HEK293 (cell line): ENCODE data around the gene IRF1.
A peak's percentile ranks its signal among the peaks of the same experiment; 100 is the strongest.

ENCODE experiments used
- CTCF ChIA-PET: fragments of 350-600 bp; formaldehyde crosslinking; extraction: SDS; loops from one replicate; lab custom pipeline; 2021; ENCODE audit warnings: antibody characterized with exemption; lab: Yijun Ruan, JAX
- POLR2A ChIA-PET: fragments of 300-600 bp; formaldehyde crosslinking; extraction: SDS; loops from one replicate; lab custom pipeline; 2020; ENCODE audit warnings: antibody characterized with exemption, inconsistent platforms; lab: Yijun Ruan, JAX
- H3K27ac ChIP-seq: fragments of 200-500 bp; sonication (Bioruptor generic); 2 replicates; pipeline ENCODE4 v1.5.1; 2014; ENCODE audit warnings: low read depth, low read length, control low read depth, inconsistent platforms; ENCODE audit errors: extremely low read depth
- H3K36me3 ChIP-seq, 2 experiments: fragments of 200-500 bp in 1 of 2; sonication (Bioruptor generic) in 1 of 2; 1 replicate in 1 of 2; 2 replicates in 1 of 2; pipeline ENCODE4 v1.5.1; 2014 to 2017; ENCODE audit warnings: inconsistent platforms in 2 of 2, low read length in 2 of 2; ENCODE audit not compliant: control insufficient read depth in 2 of 2, insufficient read depth in 1 of 2
- H3K4me1 ChIP-seq: fragments of 200-500 bp; sonication (Bioruptor generic); 2 replicates; pipeline ENCODE4 v1.5.1; 2014; ENCODE audit warnings: mild to moderate bottlenecking, low read length, inconsistent platforms; ENCODE audit not compliant: control insufficient read depth, insufficient read depth
- H3K4me3 ChIP-seq: 2 replicates; pipeline ENCODE4 v1.5.1; 2011; ENCODE audit warnings: low read depth, mild to moderate bottlenecking, control low read depth, low read length, moderate library complexity
- H3K9me3 ChIP-seq: fragments of 200-500 bp; sonication (Bioruptor generic); 2 replicates; pipeline ENCODE4 v1.5.1; 2014; ENCODE audit warnings: low read depth, low read length, inconsistent platforms; ENCODE audit not compliant: control insufficient read depth, insufficient read depth
- BCL11B ChIP-seq: fragments of 450-650 bp; formaldehyde crosslinking; IDR thresholded peaks from 2 replicates; pipeline ENCODE4 v1.5.1; 2016; ENCODE audit warnings: low read depth, missing biosample characterization, missing genetic modification characterization
- GFI1B ChIP-seq: fragments of 450-650 bp; formaldehyde crosslinking; IDR thresholded peaks from 2 replicates; pipeline ENCODE4 v1.5.1; 2016; ENCODE audit warnings: missing biosample characterization, missing genetic modification characterization
- GLIS1 ChIP-seq: fragments of 450-650 bp; formaldehyde crosslinking; IDR thresholded peaks from 2 replicates; pipeline ENCODE4 v1.5.1; 2016; ENCODE audit warnings: missing biosample characterization, missing genetic modification characterization
- KLF1 ChIP-seq: fragments of 450-650 bp; formaldehyde crosslinking; IDR thresholded peaks from 2 replicates; pipeline ENCODE4 v1.5.1; 2016; ENCODE audit warnings: missing biosample characterization, missing genetic modification characterization
- KLF10 ChIP-seq: fragments of 450-650 bp; IDR thresholded peaks from 2 replicates; pipeline ENCODE4 v1.5.1; 2018; ENCODE audit warnings: missing biosample characterization, mild to moderate bottlenecking, missing genetic modification characterization
- KLF16 ChIP-seq: fragments of 450-650 bp; formaldehyde crosslinking; IDR thresholded peaks from 2 replicates; pipeline ENCODE4 v1.5.1; 2017; ENCODE audit warnings: missing biosample characterization, missing genetic modification characterization
- KLF9 ChIP-seq: fragments of 450-650 bp; formaldehyde crosslinking; IDR thresholded peaks from 2 replicates; pipeline ENCODE4 v1.5.1; 2016; ENCODE audit warnings: missing biosample characterization, missing genetic modification characterization, low read depth
- REPIN1 ChIP-seq: fragments of 450-650 bp; formaldehyde crosslinking; IDR thresholded peaks from 2 replicates; pipeline ENCODE4 v1.5.1; 2017; ENCODE audit warnings: missing biosample characterization, missing genetic modification characterization, low read depth
- SCRT2 ChIP-seq: fragments of 450-650 bp; formaldehyde crosslinking; IDR thresholded peaks from 2 replicates; pipeline ENCODE4 v1.5.1; 2016; ENCODE audit warnings: missing biosample characterization, missing genetic modification characterization
- SP3 ChIP-seq: fragments of 450-650 bp; formaldehyde crosslinking; IDR thresholded peaks from 2 replicates; pipeline ENCODE4 v1.5.1; 2016; ENCODE audit warnings: missing biosample characterization, missing genetic modification characterization
- YY1 ChIP-seq: fragments of 450-650 bp; formaldehyde crosslinking; IDR thresholded peaks from 2 replicates; pipeline ENCODE4 v1.5.1; 2018; ENCODE audit warnings: missing biosample characterization, missing genetic modification characterization
- ZBTB17 ChIP-seq: fragments of 450-650 bp; formaldehyde crosslinking; IDR thresholded peaks from 2 replicates; pipeline ENCODE4 v1.5.1; 2016; ENCODE audit warnings: missing biosample characterization, missing genetic modification characterization
- ZFHX2 ChIP-seq: fragments of 450-650 bp; formaldehyde crosslinking; conservative IDR thresholded peaks from 2 replicates; pipeline ENCODE4 v1.5.1; 2016; ENCODE audit warnings: missing biosample characterization, missing genetic modification characterization
- ZFP3 ChIP-seq: fragments of 450-650 bp; formaldehyde crosslinking; IDR thresholded peaks from 2 replicates; pipeline ENCODE4 v1.5.1; 2016; ENCODE audit warnings: low read depth, missing biosample characterization, missing genetic modification characterization
- ZNF2 ChIP-seq: fragments of 450-650 bp; formaldehyde crosslinking; IDR thresholded peaks from 2 replicates; pipeline ENCODE4 v1.5.1; 2016; ENCODE audit warnings: missing biosample characterization, missing genetic modification characterization
- ZNF266 ChIP-seq: fragments of 450-650 bp; formaldehyde crosslinking; IDR thresholded peaks from 2 replicates; pipeline ENCODE4 v1.5.1; 2016; ENCODE audit warnings: missing biosample characterization, missing genetic modification characterization, low read depth
- ZNF302 ChIP-seq: fragments of 450-650 bp; formaldehyde crosslinking; IDR thresholded peaks from 2 replicates; pipeline ENCODE4 v1.5.1; 2016; ENCODE audit warnings: missing biosample characterization, missing genetic modification characterization, low read depth
- ZNF341 ChIP-seq: fragments of 450-650 bp; formaldehyde crosslinking; IDR thresholded peaks from 2 replicates; pipeline ENCODE4; 2016; ENCODE audit warnings: low read depth, missing biosample characterization, missing genetic modification characterization
- ZNF350 ChIP-seq: fragments of 450-650 bp; formaldehyde crosslinking; IDR thresholded peaks from 2 replicates; pipeline ENCODE4 v1.5.0; 2017; ENCODE audit warnings: missing biosample characterization, mild to moderate bottlenecking, missing genetic modification characterization
- ZNF366 ChIP-seq: fragments of 450-650 bp; formaldehyde crosslinking; conservative IDR thresholded peaks from 2 replicates; pipeline ENCODE4 v1.5.1; 2016; ENCODE audit warnings: missing biosample characterization, missing genetic modification characterization
- ZNF473 ChIP-seq: fragments of 450-650 bp; formaldehyde crosslinking; IDR thresholded peaks from 2 replicates; pipeline ENCODE4 v1.5.1; 2017; ENCODE audit warnings: missing biosample characterization, missing genetic modification characterization
- ZNF654 ChIP-seq: fragments of 450-650 bp; formaldehyde crosslinking; IDR thresholded peaks from 2 replicates; pipeline ENCODE4 v1.5.1; 2016; ENCODE audit warnings: low read depth, missing biosample characterization, missing genetic modification characterization
- ZNF776 ChIP-seq: fragments of 450-650 bp; formaldehyde crosslinking; IDR thresholded peaks from 2 replicates; pipeline ENCODE4 v1.5.0; 2017; ENCODE audit warnings: missing biosample characterization, missing genetic modification characterization, borderline replicate concordance
- ZNF791 ChIP-seq: fragments of 450-650 bp; formaldehyde crosslinking; IDR thresholded peaks from 2 replicates; pipeline ENCODE4 v1.5.1; 2016; ENCODE audit warnings: missing biosample characterization, missing genetic modification characterization
- ZNF792 ChIP-seq: fragments of 450-650 bp; formaldehyde crosslinking; IDR thresholded peaks from 2 replicates; pipeline ENCODE4 v1.5.1; 2016; ENCODE audit warnings: missing biosample characterization, missing genetic modification characterization
- TF ChIP-seq, protein P1 (sequence below): fragments of 450-650 bp; formaldehyde crosslinking; IDR thresholded peaks from 2 replicates; pipeline ENCODE4 v1.5.1; 2017; ENCODE audit warnings: missing biosample characterization, missing genetic modification characterization

The IRF1 gene

DNA sequence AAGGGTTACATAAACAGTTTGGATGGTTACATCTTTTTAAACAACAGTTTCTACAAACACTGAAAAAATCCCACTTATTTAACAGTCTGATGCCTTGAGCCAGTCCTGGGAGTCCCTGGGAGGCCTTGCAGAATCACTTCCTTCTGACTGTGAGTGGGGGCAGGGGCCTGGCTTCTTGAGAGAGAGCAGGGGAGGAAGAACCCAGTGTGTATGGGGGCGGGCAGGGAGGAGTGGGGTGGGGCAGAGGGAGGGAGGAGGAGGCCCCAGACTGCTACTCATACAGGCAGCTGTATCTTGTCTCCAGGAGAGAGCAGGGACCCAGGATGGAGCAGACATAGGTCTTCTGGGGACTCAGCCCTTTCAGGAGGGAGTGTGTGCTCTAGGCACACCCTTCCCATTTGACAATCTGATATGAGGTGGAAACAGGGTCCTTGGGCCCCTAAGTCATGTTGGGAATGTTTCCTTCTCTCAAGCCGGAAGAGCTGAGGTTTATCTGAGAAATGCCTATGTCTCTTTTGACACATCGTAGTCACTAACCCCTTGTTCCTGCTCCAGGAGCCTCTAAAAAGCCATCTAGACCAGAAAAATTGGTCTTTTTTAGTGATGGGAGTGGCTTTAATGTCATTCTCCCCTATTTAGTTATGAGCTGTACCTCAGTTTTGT lies 52.8 kb downstream of the IRF1 start:
- Histone ChIP-seq H3K4me1 (no peaks in the 10 kb centered on the region), H3K36me3 (no peaks in the 10 kb centered on the region), H3K9me3 (no peaks in the 10 kb centered on the region), H3K27ac (no peak overlapping the region), H3K4me3 (no peak overlapping the region)
- TF ChIP-seq ZNF2 (tag by site-specific recombination) (no peak), KLF16 (tag by site-specific recombination) (no peak), ZNF366 (no peak), ZNF350 (no peak), ZNF302 (tag by site-specific recombination) (no peak), ZNF776 (no peak), SP3 (peak; percentile 10; the same call in 1 of the 2 replicates), GFI1B (tag by site-specific recombination) (no peak), ZNF654 (tag by site-specific recombination) (no peak), GLIS1 (tag by site-specific recombination) (peak; percentile 65), ZFHX2 (tag by site-specific recombination) (peak; percentile 57)
- TF ChIP-seq, protein P1, sequence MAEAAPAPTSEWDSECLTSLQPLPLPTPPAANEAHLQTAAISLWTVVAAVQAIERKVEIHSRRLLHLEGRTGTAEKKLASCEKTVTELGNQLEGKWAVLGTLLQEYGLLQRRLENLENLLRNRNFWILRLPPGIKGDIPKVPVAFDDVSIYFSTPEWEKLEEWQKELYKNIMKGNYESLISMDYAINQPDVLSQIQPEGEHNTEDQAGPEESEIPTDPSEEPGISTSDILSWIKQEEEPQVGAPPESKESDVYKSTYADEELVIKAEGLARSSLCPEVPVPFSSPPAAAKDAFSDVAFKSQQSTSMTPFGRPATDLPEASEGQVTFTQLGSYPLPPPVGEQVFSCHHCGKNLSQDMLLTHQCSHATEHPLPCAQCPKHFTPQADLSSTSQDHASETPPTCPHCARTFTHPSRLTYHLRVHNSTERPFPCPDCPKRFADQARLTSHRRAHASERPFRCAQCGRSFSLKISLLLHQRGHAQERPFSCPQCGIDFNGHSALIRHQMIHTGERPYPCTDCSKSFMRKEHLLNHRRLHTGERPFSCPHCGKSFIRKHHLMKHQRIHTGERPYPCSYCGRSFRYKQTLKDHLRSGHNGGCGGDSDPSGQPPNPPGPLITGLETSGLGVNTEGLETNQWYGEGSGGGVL (tag by site-specific recombination) = peak; percentile 39; the same call in 1 of the 2 replicates
- POLR2A ChIA-PET = interaction anchor here (1.4 kb wide), 1 partner anchor 10 kb away, joined by 6 read pairs; no protein-coding TSS in a partner anchor
- CTCF ChIA-PET = interaction anchor here (0.8 to 2.4 kb wide), 4 partner anchors 14 to 66 kb away, joined by 3 to 6 read pairs (median 4); no protein-coding TSS in a partner anchor

DNA sequence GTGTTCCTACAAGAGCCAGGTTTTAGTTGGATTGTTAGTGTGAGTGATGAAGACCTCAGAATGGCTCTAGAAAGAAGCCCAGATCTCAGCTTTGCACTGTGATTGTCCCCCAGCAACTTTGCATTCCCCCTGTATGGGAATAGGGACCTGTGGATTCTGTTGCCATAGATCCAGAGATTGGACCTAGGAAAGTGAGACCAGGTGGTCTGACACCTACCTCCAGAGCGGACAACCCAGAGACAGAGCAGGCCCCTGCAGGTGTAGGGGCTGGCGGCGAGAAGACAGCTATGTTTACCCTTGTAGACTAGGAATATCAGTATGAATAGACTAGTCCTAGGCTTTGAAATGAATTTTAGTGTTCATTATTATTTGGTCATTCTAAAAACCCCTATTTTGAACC lies 53.6 kb downstream of the IRF1 start:
- no peaks in the 10 kb centered on the region for H3K4me1 ChIP-seq
- CTCF ChIA-PET = interaction anchor here (1.1 kb wide), 1 partner anchor 61 kb away, joined by 3 read pairs; no protein-coding TSS in a partner anchor
- POLR2A ChIA-PET = no interaction called here
- H3K27ac ChIP-seq = no peak overlapping the region
- no peak overlapping the region for H3K4me3 ChIP-seq
- no peak for TF ChIP-seq ZNF341
- 0 out of 2 replicates have a peak, but pooled peaks have one; percentile 29 for TF ChIP-seq SCRT2 (tag by site-specific recombination)
- no peaks in the 10 kb centered on the region for H3K9me3 ChIP-seq
- no peaks in the 10 kb centered on the region for H3K36me3 ChIP-seq

DNA sequence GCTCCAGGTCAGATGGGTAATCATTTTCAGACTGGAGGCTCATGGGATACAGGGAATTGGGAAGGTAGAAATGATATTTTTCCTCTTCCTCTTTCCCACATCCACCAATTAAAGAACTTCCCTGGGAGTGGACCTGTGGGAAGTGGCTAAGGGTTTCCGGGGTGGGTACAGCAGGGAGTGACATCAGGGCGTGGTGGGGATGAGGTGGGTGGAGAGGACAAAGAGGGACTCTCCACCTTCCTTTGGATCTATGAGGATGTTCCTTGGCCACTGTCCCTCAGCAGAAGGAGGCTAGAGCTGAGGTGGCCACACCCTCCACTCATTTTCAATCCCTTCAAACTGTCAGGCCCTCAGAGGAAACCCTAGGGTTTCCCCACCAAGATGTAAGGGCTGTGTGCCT lies 54.7 kb downstream of the IRF1 start:
- ChIA-PET POLR2A (interaction anchor here (0.6 kb wide), 1 partner anchor 13 kb away, joined by 3 read pairs; no protein-coding TSS in a partner anchor), CTCF (interaction anchor here (1.1 kb wide), 1 partner anchor 62 kb away, joined by 3 read pairs; no protein-coding TSS in a partner anchor)
- Histone ChIP-seq H3K4me1 (no peaks in the 10 kb centered on the region), H3K27ac (no peak overlapping the region), H3K36me3 (no peaks in the 10 kb centered on the region), H3K9me3 (no peaks in the 10 kb centered on the region)
- no peak for TF ChIP-seq YY1 (tag by site-specific recombination)
- peak; percentile 20; the same call in 1 of the 2 replicates for TF ChIP-seq ZFHX2 (tag by site-specific recombination)
- peak; percentile 58; the same call in 1 of the 2 replicates for TF ChIP-seq KLF1 (tag by site-specific recombination)
- TF ChIP-seq, all 188 proteins: peak for 2
- no peak overlapping the region for H3K4me3 ChIP-seq

DNA sequence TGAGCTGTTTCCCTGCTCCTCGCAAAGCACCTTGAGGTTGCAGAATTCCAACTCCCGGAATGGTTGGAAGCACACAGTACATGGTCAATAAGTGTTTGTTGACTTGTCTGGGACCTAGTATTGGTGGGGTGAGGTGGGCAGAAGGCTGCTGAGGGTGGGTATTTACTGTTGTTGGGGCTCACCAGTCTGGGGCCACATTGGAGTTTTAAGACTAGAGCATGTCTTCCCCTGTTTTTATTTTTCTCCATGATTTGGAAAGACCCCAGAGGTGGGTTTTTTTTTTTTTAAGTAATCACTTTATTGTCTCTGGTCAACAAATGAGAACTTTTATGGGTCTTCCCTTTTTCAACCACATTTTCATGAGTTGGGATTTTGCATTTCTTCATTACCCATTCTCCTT lies 55.1 kb downstream of the IRF1 start:
- no peaks in the 10 kb centered on the region for H3K4me1 ChIP-seq
- H3K27ac ChIP-seq = no peak overlapping the region
- POLR2A ChIA-PET = no interaction called here
- no peak overlapping the region for H3K4me3 ChIP-seq
- no peak for TF ChIP-seq ZNF266
- TF ChIP-seq ZNF792 (tag by site-specific recombination) = no peak
- TF ChIP-seq ZNF791 (tag by site-specific recombination) = no peak
- no peak for TF ChIP-seq KLF10 (tag by site-specific recombination)
- no peak for TF ChIP-seq BCL11B (tag by site-specific recombination)
- TF ChIP-seq ZBTB17 = no peak
- no peak for TF ChIP-seq KLF9 (tag by site-specific recombination)
- TF ChIP-seq ZFP3 (tag by site-specific recombination) = no peak
- no peak for TF ChIP-seq ZNF473 (tag by site-specific recombination)
- TF ChIP-seq REPIN1 = no peak
- H3K9me3 ChIP-seq = no peaks in the 10 kb centered on the region
- CTCF ChIA-PET = interaction anchor here (0.7 to 0.9 kb wide), 2 partner anchors 65 to 258 kb away, joined by 3 read pairs; no protein-coding TSS in a partner anchor
- H3K36me3 ChIP-seq = no peaks in the 10 kb centered on the region
